CD4-positive, alpha-beta T cell treated with Interleukin-12 subunit alpha and Interleukin-12 subunit beta, for 1 hour (primary cell): ENCODE data around the gene PDE8A.
"Not testable (repeated sequence)": the region's sequence is repeated elsewhere in the genome, so short reads cannot be mapped to it uniquely, and the experiment has no call there.

Experiments used
- DNase-seq: peaks from one replicate; pipeline ENCODE4 v3.0.0-alpha.2; 2020

The PDE8A gene

GRCh38 chr15:84961114-84961452 is 20.6 kb upstream of the PDE8A start:
- DNase-seq, result no peak

- DNase-seq, result no peak
Observed at GRCh38 chr15:84961707-84962106, 19.9 kb upstream of the PDE8A start.

GRCh38 chr15:84962955-84963354 is 18.7 kb upstream of the PDE8A start:
- no peak for DNase-seq

DNA sequence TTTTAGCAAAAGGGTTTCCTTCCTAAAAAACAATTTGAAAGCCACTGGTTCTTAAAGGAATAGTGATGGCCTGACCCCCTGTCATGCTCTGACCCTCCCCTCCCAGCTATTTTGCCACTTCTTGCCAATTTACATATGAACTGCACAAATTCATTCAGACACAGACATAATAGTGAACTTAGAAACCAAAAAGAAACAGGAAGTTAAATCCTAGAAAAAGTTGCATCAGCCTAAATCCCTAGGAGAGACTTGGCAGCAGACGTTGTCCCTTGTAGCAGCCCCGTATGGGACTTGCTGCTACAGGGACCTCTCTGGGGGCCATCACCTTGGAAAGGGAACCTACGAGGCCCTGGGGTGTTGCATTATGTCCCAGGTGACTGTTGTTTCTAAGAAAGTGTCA is 14.3 kb upstream of the PDE8A start:
- DNase-seq, result no peak

DNA sequence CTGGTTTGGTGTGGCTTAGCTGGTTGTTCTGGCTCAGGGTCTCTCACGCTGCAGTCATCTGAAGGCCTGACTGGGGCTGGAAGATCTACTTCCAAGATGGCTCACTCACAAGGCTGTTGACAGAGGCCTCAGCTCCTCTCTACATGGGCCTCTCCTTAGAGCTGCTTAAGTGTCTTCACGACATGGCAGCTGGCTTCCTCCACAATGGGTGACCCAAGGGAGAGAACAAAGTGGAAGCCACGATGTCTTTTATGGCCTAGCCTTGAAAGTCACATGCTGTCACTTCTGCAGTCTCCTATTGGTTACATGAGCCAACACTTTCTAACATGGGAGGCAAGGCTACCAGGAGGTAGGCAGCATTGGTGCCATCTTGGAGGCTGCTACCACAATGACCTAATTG is 13.4 kb upstream of the PDE8A start:
- DNase-seq, result no peak

GRCh38 chr15:84969257-84969656 is 12.4 kb upstream of the PDE8A start:
- no peak for DNase-seq

GRCh38 chr15:84970843-84971242 is 10.8 kb upstream of the PDE8A start:
- no peak for DNase-seq

GRCh38 chr15:84973492-84974460 is 7.9 kb upstream of the PDE8A start:
- no peak for DNase-seq

GRCh38 chr15:84975871-84976351 is 5.7 kb upstream of the PDE8A start:
- no peak for DNase-seq

DNA sequence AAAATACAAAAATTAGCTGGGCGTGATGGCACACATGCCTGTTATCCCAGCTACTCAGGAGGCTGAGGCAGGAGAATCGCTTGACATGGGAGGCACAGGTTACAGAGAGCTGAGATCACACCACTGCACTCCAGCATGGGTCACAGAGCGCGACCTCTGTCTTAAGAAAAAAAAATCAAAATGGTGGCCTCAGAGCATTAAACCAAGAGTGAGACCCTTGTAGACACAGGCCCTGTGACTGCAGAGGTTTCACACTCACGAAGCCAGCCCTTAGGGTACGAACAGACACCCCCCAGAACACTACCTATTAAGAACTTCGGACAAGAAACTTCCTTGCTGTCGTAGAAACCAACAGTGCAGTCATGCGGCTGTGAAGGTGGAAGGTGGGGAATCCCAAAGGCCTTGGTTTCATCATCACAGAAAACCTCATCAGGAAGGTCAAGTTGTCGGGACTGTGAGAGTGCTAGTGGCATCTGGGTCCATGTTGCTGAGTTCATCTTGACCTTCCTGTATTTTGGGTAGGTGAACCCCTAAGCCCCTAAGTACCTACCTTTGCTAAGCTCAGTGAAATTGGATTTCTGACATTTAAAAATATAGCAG is 4.8 kb upstream of the PDE8A start:
- no peak for DNase-seq

- DNase-seq, result no peak
Observed at GRCh38 chr15:84979651-84980050, 2.0 kb upstream of the PDE8A start.

- peak; percentile 89 for DNase-seq
Observed at GRCh38 chr15:84980196-84981053, 1.2 kb upstream of the PDE8A start.

GRCh38 chr15:84981054-84981710 is 474 bp upstream of the PDE8A start:
- peak; percentile 97 for DNase-seq

GRCh38 chr15:84982301-84982920 is 755 bp downstream of the PDE8A start:
- peak; percentile 64 for DNase-seq

- no peak for DNase-seq
Observed at GRCh38 chr15:84983294-84983693, 1.6 kb downstream of the PDE8A start.

DNA sequence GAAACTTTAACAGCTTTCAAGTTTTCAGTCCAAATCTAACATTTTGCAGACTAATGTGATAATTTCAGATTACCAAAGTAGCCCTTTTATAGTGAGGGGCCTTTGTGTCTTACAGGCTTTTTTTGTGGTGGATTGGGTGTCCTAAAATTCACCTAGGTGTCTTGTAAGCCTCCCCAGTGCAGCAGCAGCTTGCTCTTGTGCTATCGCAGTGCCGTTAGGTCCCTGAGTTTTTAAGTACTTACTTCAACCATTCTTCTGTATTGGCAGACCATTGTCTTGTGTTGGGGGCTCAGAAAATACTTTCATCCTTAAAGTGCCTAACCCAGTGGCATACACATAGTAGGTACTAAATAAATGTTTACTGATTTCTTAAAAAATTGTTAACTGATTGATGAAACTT is 2.1 kb downstream of the PDE8A start:
- no peak for DNase-seq

GRCh38 chr15:84985158-84985557 is 3.5 kb downstream of the PDE8A start:
- no peak for DNase-seq

DNA sequence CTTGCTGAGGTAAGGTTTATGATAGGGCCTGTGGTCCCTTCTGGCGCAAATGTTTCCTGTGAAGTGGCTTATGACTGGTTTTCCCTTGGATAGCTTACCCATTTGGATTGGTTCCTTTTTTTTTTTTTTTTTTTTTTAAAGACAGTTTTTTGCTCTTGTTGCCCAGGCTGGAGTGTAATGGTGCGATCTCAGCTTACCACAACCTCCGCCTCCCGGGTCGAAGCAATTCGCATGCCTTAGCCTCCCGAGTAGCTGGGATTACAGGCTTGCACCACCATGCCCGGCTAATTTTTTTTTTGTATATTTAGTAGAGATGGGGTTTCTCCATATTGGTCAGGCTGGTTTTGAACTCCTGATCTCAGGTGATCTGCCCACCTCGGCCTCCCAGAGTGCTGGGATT is 5.7 kb downstream of the PDE8A start:
- not testable (repeated sequence) for DNase-seq

DNA sequence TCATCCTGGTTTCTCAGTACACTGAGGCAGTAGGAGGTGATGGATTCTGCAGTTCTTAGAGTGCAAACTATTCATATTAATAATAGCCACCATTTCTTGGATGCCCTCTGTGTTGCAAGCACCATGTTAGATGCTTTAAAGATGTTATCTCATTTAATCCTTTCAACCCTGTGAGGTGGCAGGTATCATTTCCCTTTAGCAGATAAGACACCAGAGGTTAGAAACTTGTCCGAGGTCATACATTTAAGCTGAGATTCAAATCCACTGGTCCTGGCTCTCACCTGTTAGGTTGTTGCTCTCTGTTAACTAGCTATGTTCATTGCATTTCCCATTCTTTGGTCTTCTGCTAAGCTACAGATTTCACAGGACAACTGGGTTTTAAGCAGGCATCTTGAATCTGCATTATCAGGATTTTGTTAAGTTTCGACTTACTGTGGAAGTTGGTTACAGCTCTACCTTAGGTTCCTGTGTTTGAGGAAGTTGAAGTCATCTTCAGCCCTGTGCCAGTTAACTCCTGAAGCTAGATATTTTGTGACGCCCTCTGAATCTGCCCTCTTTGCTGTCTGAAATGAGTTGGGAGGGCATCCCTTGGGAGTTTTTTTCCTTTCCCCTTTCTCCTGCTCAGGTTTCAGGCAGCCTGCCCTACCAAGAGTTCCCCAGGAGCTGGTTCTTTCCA is 6.4 kb downstream of the PDE8A start:
- peak; percentile 20 for DNase-seq

- no peak for DNase-seq
Observed at GRCh38 chr15:84988909-84989644, 7.4 kb downstream of the PDE8A start.

DNA sequence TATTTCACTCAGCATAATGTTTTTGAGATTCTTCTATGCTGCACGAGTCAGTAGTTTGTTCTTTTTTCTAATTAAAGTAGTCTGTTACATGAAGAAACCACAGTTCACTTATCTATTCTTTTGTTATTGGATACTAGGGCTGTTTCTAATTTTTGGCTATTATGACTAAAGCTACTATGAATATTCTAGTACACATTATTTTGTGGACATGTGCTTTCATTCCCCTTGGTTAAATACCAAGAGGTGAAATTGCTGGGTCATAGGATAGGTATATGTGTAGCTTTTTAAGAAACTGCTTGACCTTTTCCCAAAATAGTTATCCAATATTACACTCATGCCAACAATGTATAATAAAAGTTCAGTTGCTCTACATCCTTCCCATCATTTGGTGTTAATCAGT is 8.9 kb downstream of the PDE8A start:
- no peak for DNase-seq
